ENCODE measurements around the gene SOHLH1. TPM values are rescaled to one million over a fixed set of nuclear protein-coding genes. Genes with fewer than 3 reads are reported as not detected.

Gene SOHLH1, protein sequence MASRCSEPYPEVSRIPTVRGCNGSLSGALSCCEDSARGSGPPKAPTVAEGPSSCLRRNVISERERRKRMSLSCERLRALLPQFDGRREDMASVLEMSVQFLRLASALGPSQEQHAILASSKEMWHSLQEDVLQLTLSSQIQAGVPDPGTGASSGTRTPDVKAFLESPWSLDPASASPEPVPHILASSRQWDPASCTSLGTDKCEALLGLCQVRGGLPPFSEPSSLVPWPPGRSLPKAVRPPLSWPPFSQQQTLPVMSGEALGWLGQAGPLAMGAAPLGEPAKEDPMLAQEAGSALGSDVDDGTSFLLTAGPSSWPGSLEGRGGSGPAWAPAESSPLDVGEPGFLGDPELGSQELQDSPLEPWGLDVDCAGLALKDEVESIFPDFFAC
- not detected for total RNA-seq

DNA sequence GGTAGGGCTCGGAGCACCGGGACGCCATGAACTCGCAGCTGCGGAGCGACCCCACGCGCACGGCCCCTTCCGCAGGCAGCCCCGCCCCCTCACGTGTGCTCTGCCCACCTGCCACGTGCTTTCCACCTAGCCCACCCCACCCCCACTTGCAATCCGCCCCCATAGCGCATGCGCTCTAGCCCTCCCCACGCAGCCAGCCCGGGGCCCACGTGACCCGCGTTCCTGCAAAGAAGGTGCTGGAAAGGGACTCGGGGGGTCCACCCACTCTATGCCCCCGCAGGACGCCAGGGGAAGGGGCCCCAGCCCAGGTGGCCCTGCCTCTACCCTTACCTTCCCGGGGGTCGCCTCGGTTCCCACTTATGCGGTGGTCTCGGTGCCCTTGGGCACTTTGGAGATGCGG is at the start of gene SOHLH1:
TSS of gene SOHLH1 (minus strand) at position 42 of the 400 bp plus-strand sequence. CDS start at position 28, 14 bp downstream.
- Histone ChIP-seq H3K4me3 (no peak within 1 kb of the TSS), H3K9me3 (no peaks in the 10 kb centered on the region), H3K36me3 (no peaks in the 10 kb centered on the region), H3K27me3 (peaks cover 0 to 44% of the 10 kb centered on the region in 2 donors), H3K27ac (no peak within 1 kb of the TSS), H3K4me1 (peaks cover 0 to 20% (median 10%) of the 10 kb centered on the region in 4 donors)
- TF ChIP-seq, protein P1, sequence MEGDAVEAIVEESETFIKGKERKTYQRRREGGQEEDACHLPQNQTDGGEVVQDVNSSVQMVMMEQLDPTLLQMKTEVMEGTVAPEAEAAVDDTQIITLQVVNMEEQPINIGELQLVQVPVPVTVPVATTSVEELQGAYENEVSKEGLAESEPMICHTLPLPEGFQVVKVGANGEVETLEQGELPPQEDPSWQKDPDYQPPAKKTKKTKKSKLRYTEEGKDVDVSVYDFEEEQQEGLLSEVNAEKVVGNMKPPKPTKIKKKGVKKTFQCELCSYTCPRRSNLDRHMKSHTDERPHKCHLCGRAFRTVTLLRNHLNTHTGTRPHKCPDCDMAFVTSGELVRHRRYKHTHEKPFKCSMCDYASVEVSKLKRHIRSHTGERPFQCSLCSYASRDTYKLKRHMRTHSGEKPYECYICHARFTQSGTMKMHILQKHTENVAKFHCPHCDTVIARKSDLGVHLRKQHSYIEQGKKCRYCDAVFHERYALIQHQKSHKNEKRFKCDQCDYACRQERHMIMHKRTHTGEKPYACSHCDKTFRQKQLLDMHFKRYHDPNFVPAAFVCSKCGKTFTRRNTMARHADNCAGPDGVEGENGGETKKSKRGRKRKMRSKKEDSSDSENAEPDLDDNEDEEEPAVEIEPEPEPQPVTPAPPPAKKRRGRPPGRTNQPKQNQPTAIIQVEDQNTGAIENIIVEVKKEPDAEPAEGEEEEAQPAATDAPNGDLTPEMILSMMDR (IDR thresholded peaks at IDR 0.05), result no peak
- TF ChIP-seq EP300 (IDR thresholded peaks at IDR 0.05) (no peak), POLR2A (IDR thresholded peaks at IDR 0.05) (no peak)
- no peak for DNase-seq (ENCODE audit: low spot score in 2 of 2)
- WGBS, 2 donors, result 82 to 88% methylated on average over 22 to 30 of the region's 30 CpGs

DNA sequence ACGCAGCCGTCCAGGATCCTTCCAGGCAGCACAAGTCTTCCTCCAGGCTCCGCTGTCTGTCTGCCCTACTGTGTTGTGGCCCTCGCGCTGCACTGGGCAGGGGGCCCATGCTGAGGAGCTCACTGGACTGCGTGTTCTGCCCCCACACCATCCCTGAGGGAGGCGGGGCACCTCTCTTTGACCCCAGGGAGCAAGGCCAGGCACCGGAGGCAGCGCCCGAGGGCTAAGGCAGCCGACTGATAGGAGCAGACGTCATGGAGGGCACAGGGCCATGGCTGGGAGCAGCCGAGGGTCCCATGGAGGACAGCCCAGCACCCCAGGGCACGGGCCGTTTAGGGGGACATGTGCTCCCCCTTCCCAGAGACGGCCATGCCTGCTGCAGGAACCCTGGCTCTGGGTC is 49.4 kb upstream of the SOHLH1 start:
- H3K9me3 ChIP-seq, result no peaks in the 10 kb centered on the region
- no peak for DNase-seq (ENCODE audit: low spot score in 2 of 2)
- H3K36me3 ChIP-seq, result no peaks in the 10 kb centered on the region
- no peak overlapping the region for H3K27ac ChIP-seq
- no peak overlapping the region for H3K4me3 ChIP-seq
- WGBS, 2 donors, result 54% methylated on average over 11 of the region's 16 CpGs; no CpG with 5 or more reads in 1 of the 2 donors
- H3K4me1 ChIP-seq, result no peaks in the 10 kb centered on the region
- peaks cover 0 to 16% of the 10 kb centered on the region in 2 donors for H3K27me3 ChIP-seq
- no peak for TF ChIP-seq POLR2A (IDR thresholded peaks at IDR 0.05)
- TF ChIP-seq, protein P1 (IDR thresholded peaks at IDR 0.05), result no peak
- no peak for TF ChIP-seq EP300 (IDR thresholded peaks at IDR 0.05)

DNA sequence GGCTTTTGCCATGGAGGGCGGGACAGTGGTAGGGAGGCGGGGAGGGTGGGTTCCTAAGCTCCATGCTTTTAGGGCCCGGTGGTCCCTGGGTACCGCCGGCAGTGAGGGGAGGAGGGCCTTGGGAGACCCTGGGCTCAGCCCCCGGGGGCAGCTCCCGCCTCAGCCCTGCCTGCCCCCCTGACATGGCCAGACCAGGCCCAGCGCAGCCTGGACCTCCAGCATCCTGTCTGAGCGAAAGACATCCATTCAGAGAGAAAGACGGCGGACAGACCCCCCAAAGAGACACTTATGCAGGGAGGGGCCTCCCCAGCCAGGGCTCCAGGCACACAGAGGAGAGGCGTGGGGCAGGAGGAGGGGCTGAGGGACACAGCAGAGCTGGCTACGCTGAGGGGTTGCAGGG is 48.0 kb upstream of the SOHLH1 start:
- H3K27me3 ChIP-seq, result peaks cover 0 to 16% of the 10 kb centered on the region in 2 donors
- no peaks in the 10 kb centered on the region for H3K9me3 ChIP-seq
- H3K4me3 ChIP-seq, result no peak overlapping the region
- H3K36me3 ChIP-seq, result no peaks in the 10 kb centered on the region
- H3K4me1 ChIP-seq, result no peaks in the 10 kb centered on the region
- no peak for TF ChIP-seq EP300 (IDR thresholded peaks at IDR 0.05)
- TF ChIP-seq, protein P1 (IDR thresholded peaks at IDR 0.05), result no peak
- no peak for TF ChIP-seq POLR2A (IDR thresholded peaks at IDR 0.05)
- no peak overlapping the region for H3K27ac ChIP-seq
- WGBS, 2 donors, result 38 to 44% methylated on average over 10 to 11 of the region's 13 CpGs
- DNase-seq (ENCODE audit: low spot score in 2 of 2), result no peak

DNA sequence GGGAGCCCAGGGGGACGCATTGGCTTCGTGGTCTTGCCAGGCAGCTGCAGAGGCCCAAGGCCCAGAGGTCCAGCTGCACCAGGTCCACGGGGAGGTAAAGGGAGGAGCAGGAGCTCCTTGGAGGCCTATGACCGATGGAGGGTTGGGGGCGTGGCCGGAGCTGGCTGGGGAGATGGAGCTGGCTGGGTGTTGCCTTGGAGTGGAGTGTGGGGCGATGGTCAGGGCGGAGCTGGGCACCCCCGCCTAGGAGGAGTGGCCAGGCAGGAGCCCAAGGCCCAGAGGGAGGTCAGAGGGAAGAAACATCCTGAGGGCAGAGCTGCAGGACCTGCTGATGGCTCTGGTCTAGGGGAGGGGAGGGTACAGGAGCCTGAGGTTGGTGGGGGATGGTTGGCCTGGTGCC is 47.3 kb upstream of the SOHLH1 start:
- TF ChIP-seq, protein P1 (IDR thresholded peaks at IDR 0.05), result no peak
- TF ChIP-seq EP300 (IDR thresholded peaks at IDR 0.05), result no peak
- no peak for TF ChIP-seq POLR2A (IDR thresholded peaks at IDR 0.05)
- H3K27ac ChIP-seq, result no peak overlapping the region
- DNase-seq (ENCODE audit: low spot score in 2 of 2), result no peak
- H3K9me3 ChIP-seq, result no peaks in the 10 kb centered on the region
- no peaks in the 10 kb centered on the region for H3K36me3 ChIP-seq
- peaks cover 0 to 16% of the 10 kb centered on the region in 2 donors for H3K27me3 ChIP-seq
- WGBS, 2 donors, result 63 to 73% methylated on average over 7 of the region's 9 CpGs
- H3K4me1 ChIP-seq, result no peaks in the 10 kb centered on the region
- no peak overlapping the region for H3K4me3 ChIP-seq

DNA sequence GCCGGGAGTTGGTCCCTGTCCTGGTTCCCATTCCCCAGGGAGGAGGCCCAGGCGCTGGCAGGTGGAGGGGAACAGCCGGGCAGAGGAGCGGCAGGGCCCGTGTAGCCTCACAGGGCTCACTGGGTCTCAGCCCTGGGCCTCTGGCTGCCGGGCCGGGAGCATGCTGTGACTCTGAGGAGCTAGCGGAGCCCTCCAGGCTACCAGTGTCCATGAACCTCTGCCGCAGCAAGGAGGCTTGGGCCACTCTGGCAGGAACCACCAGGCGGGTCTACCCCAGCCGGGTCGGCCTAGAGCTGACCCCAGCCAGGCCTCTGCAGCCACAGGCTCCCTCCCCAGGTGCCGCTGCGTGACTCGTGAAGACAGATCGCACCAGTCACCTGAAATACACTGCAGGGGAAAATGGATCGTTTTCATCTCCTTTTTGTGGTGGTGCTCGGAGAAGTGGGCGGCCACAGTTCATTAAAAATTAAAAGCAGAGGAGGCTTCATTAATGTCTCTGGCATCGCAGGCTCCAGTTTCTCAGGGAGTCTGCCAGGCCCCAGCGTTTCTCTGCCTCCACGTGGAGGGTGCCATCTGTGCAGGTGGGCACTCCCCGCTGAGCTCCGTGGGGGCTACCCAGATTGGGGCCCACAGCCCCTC is 46.5 kb upstream of the SOHLH1 start:
- TF ChIP-seq, protein P1 (IDR thresholded peaks at IDR 0.05), result no peak
- TF ChIP-seq EP300 (IDR thresholded peaks at IDR 0.05), result no peak
- no peak for TF ChIP-seq POLR2A (IDR thresholded peaks at IDR 0.05)
- no peak overlapping the region for H3K4me3 ChIP-seq
- H3K27me3 ChIP-seq, result peaks cover 0 to 21% of the 10 kb centered on the region in 2 donors
- DNase-seq (ENCODE audit: low spot score in 2 of 2), result no peak
- H3K9me3 ChIP-seq, result no peaks in the 10 kb centered on the region
- H3K4me1 ChIP-seq, result no peaks in the 10 kb centered on the region
- H3K27ac ChIP-seq, result no peak overlapping the region
- no peaks in the 10 kb centered on the region for H3K36me3 ChIP-seq
- WGBS, 2 donors, result 72 to 89% methylated on average over 11 to 15 of the region's 24 CpGs

All from tibial nerve (tissue), 4 donors.